HFFc6 (cell line): ENCODE measurements around the gene RUSC1. TPM values are rescaled to one million over a fixed set of nuclear protein-coding genes. Genes with fewer than 3 reads are reported as not detected.

Experiments
- DNase-seq: peaks from one replicate; pipeline ENCODE4 v3.0.0-alpha.2; 2018
- H3K27ac Mint-ChIP-seq: 2 replicates; pipeline ENCODE4 v1.8.0; 2020; ENCODE audit warnings: mild to moderate bottlenecking, mixed read lengths
- H3K27me3 Mint-ChIP-seq: 2 replicates; pipeline ENCODE4 v1.8.0; 2021; ENCODE audit warnings: mild to moderate bottlenecking, moderate library complexity, mixed read lengths; ENCODE audit not compliant: insufficient read depth
- H3K36me3 Mint-ChIP-seq: 2 replicates; pipeline ENCODE4 v1.8.0; 2021; ENCODE audit warnings: low read depth, mixed read lengths
- H3K4me1 Mint-ChIP-seq: 2 replicates; pipeline ENCODE4 v1.8.0; 2020; ENCODE audit warnings: low read depth, mixed read lengths
- H3K4me3 Mint-ChIP-seq: 2 replicates; pipeline ENCODE4 v1.8.0; 2020; ENCODE audit warnings: mild to moderate bottlenecking, moderate library complexity, mixed read lengths
- H3K9me3 Mint-ChIP-seq: 2 replicates; pipeline ENCODE4 v1.8.0; 2020; ENCODE audit warnings: mild to moderate bottlenecking, mixed read lengths
- total RNA-seq, 6 experiments: library from RNA; stranded (reverse); fragmentation: NEBNext Ultra II Directional; extraction: Animal tissue kit (Norgen Biotek cat#: 25700); gene quantifications; 2 replicates in 1 of 6; 3 replicates in 5 of 6; pipeline ENCODE4 v1.2.3, GENCODE V29; 2021
- TF ChIP-seq, protein P1 (sequence below): fragments of 200-600 bp; sonication (generic); IDR thresholded peaks from 2 replicates; pipeline ENCODE4 v1.5.0; 2021; ENCODE audit warnings: antibody characterized with exemption, mild to moderate bottlenecking

RUSC1 gene
- total RNA-seq, 6 experiments from 2014 or later, result 26.6 to 36.0 (median 32.9) TPM

DNA sequence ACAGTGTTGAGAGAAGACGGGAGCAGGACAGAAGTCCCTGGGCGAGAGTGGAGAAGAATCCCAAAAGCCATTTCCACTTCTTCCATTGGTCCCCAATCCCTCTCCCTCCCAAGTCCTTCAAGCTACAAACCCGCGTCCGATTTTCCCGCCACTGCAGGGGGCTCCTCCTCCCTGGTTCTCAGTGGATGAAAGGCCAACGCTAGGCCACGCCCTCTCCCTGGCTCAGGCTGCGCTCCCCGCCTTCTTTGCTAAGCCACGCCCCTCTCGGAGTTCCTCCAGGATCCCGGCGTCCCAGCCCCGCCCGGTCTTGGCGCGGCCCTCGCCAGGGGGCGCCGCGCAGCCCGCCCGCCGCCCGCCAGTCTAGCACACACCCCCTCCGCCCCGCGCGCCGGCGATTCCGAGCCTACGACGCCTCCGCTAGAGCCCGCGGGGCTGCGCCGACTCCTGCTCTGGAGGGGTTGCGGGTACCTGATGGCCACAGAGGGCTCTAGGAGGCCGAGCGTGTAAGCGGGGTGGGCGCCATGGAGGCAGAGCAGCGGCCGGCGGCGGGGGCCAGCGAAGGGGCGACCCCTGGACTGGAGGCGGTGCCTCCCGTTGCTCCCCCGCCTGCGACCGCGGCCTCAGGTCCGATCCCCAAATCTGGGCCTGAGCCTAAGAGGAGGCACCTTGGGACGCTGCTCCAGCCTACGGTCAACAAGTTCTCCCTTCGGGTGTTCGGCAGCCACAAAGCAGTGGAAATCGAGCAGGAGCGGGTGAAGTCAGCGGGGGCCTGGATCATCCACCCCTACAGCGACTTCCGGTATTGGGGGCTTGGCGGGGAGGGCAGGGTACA, 43.4 kb upstream of the RUSC1 start, which contains the start of gene HCN3:
HCN3 (plus strand) TSS at position 394 of the 832 bp plus-strand sequence; CDS start at position 522, 128 bp downstream.
- TF ChIP-seq, protein P1, sequence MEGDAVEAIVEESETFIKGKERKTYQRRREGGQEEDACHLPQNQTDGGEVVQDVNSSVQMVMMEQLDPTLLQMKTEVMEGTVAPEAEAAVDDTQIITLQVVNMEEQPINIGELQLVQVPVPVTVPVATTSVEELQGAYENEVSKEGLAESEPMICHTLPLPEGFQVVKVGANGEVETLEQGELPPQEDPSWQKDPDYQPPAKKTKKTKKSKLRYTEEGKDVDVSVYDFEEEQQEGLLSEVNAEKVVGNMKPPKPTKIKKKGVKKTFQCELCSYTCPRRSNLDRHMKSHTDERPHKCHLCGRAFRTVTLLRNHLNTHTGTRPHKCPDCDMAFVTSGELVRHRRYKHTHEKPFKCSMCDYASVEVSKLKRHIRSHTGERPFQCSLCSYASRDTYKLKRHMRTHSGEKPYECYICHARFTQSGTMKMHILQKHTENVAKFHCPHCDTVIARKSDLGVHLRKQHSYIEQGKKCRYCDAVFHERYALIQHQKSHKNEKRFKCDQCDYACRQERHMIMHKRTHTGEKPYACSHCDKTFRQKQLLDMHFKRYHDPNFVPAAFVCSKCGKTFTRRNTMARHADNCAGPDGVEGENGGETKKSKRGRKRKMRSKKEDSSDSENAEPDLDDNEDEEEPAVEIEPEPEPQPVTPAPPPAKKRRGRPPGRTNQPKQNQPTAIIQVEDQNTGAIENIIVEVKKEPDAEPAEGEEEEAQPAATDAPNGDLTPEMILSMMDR, result peak; percentile 90
- Mint-ChIP-seq H3K36me3 (peaks cover 5% of the 10 kb centered on the region; the same call in 1 of the 2 replicates), H3K4me1 (peaks cover 38% of the 10 kb centered on the region), H3K27me3 (no peaks in the 10 kb centered on the region; the same call in 1 of the 2 replicates), H3K9me3 (no peaks in the 10 kb centered on the region), H3K4me3 (peak within 1 kb of the TSS; percentile 81), H3K27ac (no peak within 1 kb of the TSS)
- peak; percentile 92 for DNase-seq

DNA sequence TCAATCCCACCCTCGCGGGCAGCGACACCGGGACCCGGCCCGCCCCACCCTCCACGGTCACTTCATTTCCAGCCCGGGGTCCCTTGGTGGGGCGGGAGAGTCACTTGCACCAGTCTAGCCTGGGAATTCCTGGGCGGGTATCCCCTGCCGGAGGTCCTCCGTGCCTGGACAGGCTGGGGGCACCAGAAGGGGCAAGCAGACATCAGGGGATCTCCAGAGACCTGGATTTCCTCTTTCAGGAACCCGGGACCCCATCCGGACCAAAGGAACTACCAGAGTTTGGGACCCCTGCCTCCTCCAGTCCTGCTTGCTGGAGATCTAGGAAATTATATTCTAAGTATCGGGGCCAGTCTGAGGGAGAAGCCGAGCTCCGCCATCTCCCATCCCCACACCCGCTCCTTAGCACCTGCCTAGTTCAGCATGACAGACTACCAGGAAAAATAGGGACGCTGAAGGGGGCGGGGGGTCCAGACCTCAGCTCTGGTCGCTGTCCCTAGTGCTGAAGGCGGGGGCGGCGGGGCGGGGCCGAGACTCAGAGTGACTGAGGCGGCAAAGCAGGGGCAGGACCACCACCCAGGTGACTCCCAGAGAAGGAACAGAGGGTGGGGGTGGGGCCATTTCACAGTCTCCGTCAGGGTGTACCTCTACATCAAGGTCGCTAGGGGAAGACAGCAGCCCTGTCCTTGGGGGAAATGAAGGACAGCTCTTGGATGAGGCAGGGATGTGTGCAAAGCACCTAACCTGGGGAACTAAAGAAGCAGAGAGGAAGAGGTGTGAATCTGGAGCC, 42.6 kb upstream of the RUSC1 start:
- no peaks in the 10 kb centered on the region for H3K36me3 Mint-ChIP-seq
- TF ChIP-seq, protein P1, result peak; percentile 51
- no peak for DNase-seq

DNA sequence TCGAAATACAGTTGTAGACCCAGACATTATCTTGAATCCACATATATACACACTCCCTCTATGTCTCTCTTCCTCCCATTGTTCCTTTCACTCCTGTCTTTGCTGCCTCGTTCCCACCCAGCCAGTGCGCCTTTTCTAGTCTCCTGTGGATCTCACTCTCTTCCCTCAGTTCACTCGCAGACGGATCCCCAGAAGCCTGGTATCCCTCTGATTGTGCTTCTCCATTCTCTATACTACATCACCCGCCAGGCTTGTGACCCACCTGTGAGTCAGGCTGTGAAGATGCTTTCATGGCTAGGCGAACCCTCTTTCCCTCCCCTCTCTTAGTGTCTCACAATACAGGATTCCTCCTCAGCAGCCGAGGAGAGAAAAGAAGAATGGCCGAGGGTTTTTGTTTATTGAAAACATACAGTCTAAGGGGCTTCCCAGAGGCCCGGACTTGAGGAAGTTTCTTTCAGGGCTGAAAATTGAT, 42.0 kb upstream of the RUSC1 start:
- TF ChIP-seq, protein P1, result no peak
- Mint-ChIP-seq H3K9me3 (no peaks in the 10 kb centered on the region), H3K27ac (no peak overlapping the region), H3K27me3 (no peaks in the 10 kb centered on the region; the same call in 1 of the 2 replicates), H3K36me3 (no peaks in the 10 kb centered on the region), H3K4me1 (peaks cover 29% of the 10 kb centered on the region), H3K4me3 (peak overlapping the region; percentile 81; the same call in 1 of the 2 replicates)
- no peak for DNase-seq

More for the DNA sequence above, 42.6 kb upstream of the RUSC1 start:
- no peak overlapping the region for H3K27ac Mint-ChIP-seq
- H3K27me3 Mint-ChIP-seq, result no peaks in the 10 kb centered on the region; the same call in 1 of the 2 replicates
- no peaks in the 10 kb centered on the region for H3K9me3 Mint-ChIP-seq
- peak overlapping the region; percentile 81 for H3K4me3 Mint-ChIP-seq
- H3K4me1 Mint-ChIP-seq, result peaks cover 31% of the 10 kb centered on the region

DNA sequence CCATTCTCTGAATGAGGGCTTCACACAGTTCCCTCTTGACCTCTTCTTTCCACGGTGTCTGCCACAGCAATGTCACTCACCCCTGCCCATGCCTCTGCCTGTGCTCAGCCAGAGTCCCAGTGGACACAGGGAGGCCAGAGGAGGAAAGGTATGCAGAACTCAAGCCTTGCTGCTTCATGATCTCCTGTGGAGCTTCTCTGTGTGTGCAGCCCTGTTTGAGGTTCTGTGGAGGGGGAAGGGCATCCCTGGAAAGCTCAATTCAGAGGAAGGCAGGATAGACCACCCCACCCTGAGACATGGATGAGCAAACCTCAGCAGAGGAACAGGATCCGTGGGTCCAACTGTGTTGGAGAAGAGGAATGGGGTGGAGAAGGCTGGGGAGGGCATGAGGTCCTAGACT, 41.4 kb upstream of the RUSC1 start:
- H3K36me3 Mint-ChIP-seq, result no peaks in the 10 kb centered on the region
- H3K4me3 Mint-ChIP-seq, result no peak overlapping the region
- no peak overlapping the region for H3K27ac Mint-ChIP-seq
- peaks cover 26% of the 10 kb centered on the region for H3K4me1 Mint-ChIP-seq
- H3K9me3 Mint-ChIP-seq, result no peaks in the 10 kb centered on the region
- H3K27me3 Mint-ChIP-seq, result no peaks in the 10 kb centered on the region; the same call in 1 of the 2 replicates
- TF ChIP-seq, protein P1, result no peak
- DNase-seq, result no peak

DNA sequence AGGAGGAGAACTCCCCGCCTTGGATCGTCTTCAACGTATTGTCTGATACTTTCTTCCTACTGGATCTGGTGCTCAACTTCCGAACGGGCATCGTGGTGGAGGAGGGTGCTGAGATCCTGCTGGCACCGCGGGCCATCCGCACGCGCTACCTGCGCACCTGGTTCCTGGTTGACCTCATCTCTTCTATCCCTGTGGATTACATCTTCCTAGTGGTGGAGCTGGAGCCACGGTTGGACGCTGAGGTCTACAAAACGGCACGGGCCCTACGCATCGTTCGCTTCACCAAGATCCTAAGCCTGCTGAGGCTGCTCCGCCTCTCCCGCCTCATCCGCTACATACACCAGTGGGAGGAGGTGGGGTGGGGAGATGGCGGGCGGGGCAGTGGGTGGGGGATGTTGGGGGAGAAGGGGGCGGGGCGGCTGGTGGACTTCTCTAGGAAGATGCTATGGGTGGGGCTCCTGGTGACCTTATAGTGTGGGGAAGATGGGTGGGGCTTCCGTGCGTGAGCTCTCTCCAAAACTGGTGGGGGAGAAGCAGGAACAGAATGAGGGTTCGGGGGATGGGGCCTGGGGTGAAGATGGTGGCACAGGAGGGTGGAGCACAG, 38.1 kb upstream of the RUSC1 start:
- H3K27ac Mint-ChIP-seq, result no peak overlapping the region
- peaks cover 16% of the 10 kb centered on the region for H3K4me1 Mint-ChIP-seq
- no peak for DNase-seq
- TF ChIP-seq, protein P1, result no peak
- no peaks in the 10 kb centered on the region for H3K9me3 Mint-ChIP-seq
- peaks cover 5% of the 10 kb centered on the region for H3K27me3 Mint-ChIP-seq
- no peaks in the 10 kb centered on the region for H3K36me3 Mint-ChIP-seq
- H3K4me3 Mint-ChIP-seq, result no peak overlapping the region
